HepG2 (cell line): ENCODE measurements around the gene GRM7.

Experiments
- CEBPB ChIP-seq: IDR thresholded peaks from 2 replicates; pipeline ENCODE4 v1.6.1; 2011; ENCODE audit warnings: low read depth, low read length, improper control_type of control experiment, borderline replicate concordance
- EZH2 ChIP-seq: conservative IDR thresholded peaks from 2 replicates; pipeline ENCODE4 v1.6.1; 2012; ENCODE audit warnings: mild to moderate bottlenecking, low read depth, low read length, moderate library complexity
- LCORL ChIP-seq, 2 experiments: fragments of 450-650 bp in 1 of 2; sonication (generic) in 1 of 2; formaldehyde crosslinking in 1 of 2; IDR thresholded peaks; 2 replicates each; pipeline versions ENCODE4 v1.5.0 to v1.6.1; 2017 to 2020; ENCODE audit warnings: antibody characterized with exemption in 1 of 2, missing genetic modification reagents in 1 of 2
- NKX3-1 ChIP-seq: sonication (generic); formaldehyde crosslinking; IDR thresholded peaks from 2 replicates; pipeline ENCODE4 v1.5.0; 2020; ENCODE audit warnings: missing genetic modification reagents
- PHB2 ChIP-seq: fragments of 450-650 bp; IDR thresholded peaks from 2 replicates; pipeline ENCODE4 v1.6.1; 2018; ENCODE audit not compliant: partially characterized antibody
- SAFB2 ChIP-seq: sonication (generic); formaldehyde crosslinking; IDR thresholded peaks from 2 replicates; pipeline ENCODE4 v1.5.1; 2020; ENCODE audit warnings: missing genetic modification reagents, low read depth, mild to moderate bottlenecking, borderline replicate concordance
- SMC3 ChIP-seq: IDR thresholded peaks from 2 replicates; pipeline ENCODE4 v1.6.1; 2011; ENCODE audit warnings: low read length, improper control_type of control experiment
- ZNF205 ChIP-seq: IDR thresholded peaks from 2 replicates; pipeline ENCODE4 v1.6.1; 2018; ENCODE audit warnings: missing biosample characterization, missing genetic modification reagents
- ZNF292 ChIP-seq: sonication (generic); formaldehyde crosslinking; IDR thresholded peaks from 2 replicates; pipeline ENCODE4 v1.8.1; 2022; ENCODE audit warnings: mild to moderate bottlenecking, low read depth, missing genetic modification reagents, borderline replicate concordance
- ZNF841 ChIP-seq: sonication (generic); formaldehyde crosslinking; IDR thresholded peaks from 2 replicates; pipeline ENCODE4 v1.8.1; 2023; ENCODE audit warnings: missing genetic modification reagents, borderline replicate concordance
- TF ChIP-seq, protein P1 (sequence below): sonication (generic); formaldehyde crosslinking; IDR thresholded peaks from 2 replicates; pipeline ENCODE4 v1.5.0; 2020; ENCODE audit warnings: missing genetic modification reagents
- TF ChIP-seq, protein P2 (sequence below): sonication (generic); formaldehyde crosslinking; IDR thresholded peaks from 2 replicates; pipeline ENCODE4 v1.5.0; 2020; ENCODE audit warnings: mild to moderate bottlenecking, missing genetic modification reagents, moderate library complexity
- TF ChIP-seq, protein P3 (sequence below): IDR thresholded peaks from 2 replicates; pipeline ENCODE4 v1.6.1; 2012; ENCODE audit warnings: inconsistent platforms
- TF ChIP-seq, protein P4 (sequence below): sonication (generic); formaldehyde crosslinking; IDR thresholded peaks from 2 replicates; pipeline ENCODE4 v1.5.0; 2020; ENCODE audit warnings: mild to moderate bottlenecking, missing genetic modification reagents, borderline replicate concordance

DNA sequence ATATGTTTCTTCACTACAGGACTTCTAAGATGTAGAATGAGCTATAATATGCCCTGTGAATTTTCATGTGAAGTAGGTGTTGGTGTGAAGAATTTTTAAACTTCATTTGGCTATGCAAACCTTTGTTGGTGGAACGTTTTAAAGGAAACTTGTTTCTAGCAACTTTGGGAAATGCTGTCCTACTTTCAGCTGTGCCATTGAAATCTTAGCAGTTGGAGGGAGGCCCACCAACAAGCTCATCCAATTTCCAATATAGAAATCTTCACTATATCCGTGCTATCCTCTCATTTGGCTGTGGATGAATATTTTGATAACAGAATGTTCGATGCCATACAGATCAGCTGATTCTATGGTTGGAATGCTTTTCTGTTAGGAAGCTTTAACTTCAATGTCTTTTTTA is 51.3 kb downstream of the GRM7 start:
- TF ChIP-seq, protein P1, sequence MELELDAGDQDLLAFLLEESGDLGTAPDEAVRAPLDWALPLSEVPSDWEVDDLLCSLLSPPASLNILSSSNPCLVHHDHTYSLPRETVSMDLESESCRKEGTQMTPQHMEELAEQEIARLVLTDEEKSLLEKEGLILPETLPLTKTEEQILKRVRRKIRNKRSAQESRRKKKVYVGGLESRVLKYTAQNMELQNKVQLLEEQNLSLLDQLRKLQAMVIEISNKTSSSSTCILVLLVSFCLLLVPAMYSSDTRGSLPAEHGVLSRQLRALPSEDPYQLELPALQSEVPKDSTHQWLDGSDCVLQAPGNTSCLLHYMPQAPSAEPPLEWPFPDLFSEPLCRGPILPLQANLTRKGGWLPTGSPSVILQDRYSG = no peak
- TF ChIP-seq, protein P2, sequence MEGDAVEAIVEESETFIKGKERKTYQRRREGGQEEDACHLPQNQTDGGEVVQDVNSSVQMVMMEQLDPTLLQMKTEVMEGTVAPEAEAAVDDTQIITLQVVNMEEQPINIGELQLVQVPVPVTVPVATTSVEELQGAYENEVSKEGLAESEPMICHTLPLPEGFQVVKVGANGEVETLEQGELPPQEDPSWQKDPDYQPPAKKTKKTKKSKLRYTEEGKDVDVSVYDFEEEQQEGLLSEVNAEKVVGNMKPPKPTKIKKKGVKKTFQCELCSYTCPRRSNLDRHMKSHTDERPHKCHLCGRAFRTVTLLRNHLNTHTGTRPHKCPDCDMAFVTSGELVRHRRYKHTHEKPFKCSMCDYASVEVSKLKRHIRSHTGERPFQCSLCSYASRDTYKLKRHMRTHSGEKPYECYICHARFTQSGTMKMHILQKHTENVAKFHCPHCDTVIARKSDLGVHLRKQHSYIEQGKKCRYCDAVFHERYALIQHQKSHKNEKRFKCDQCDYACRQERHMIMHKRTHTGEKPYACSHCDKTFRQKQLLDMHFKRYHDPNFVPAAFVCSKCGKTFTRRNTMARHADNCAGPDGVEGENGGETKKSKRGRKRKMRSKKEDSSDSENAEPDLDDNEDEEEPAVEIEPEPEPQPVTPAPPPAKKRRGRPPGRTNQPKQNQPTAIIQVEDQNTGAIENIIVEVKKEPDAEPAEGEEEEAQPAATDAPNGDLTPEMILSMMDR (CRISPR knock-in tag) = no peak
- TF ChIP-seq PHB2 = no peak
- TF ChIP-seq ZNF841 (CRISPR knock-in tag) = no peak
- no peak for TF ChIP-seq CEBPB
- TF ChIP-seq ZNF205 (CRISPR knock-in tag) = no peak
- TF ChIP-seq EZH2 = no peak
- TF ChIP-seq SAFB2 (CRISPR knock-in tag) = no peak
- TF ChIP-seq, protein P3, sequence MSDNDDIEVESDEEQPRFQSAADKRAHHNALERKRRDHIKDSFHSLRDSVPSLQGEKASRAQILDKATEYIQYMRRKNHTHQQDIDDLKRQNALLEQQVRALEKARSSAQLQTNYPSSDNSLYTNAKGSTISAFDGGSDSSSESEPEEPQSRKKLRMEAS = no peak
- TF ChIP-seq, protein P4, sequence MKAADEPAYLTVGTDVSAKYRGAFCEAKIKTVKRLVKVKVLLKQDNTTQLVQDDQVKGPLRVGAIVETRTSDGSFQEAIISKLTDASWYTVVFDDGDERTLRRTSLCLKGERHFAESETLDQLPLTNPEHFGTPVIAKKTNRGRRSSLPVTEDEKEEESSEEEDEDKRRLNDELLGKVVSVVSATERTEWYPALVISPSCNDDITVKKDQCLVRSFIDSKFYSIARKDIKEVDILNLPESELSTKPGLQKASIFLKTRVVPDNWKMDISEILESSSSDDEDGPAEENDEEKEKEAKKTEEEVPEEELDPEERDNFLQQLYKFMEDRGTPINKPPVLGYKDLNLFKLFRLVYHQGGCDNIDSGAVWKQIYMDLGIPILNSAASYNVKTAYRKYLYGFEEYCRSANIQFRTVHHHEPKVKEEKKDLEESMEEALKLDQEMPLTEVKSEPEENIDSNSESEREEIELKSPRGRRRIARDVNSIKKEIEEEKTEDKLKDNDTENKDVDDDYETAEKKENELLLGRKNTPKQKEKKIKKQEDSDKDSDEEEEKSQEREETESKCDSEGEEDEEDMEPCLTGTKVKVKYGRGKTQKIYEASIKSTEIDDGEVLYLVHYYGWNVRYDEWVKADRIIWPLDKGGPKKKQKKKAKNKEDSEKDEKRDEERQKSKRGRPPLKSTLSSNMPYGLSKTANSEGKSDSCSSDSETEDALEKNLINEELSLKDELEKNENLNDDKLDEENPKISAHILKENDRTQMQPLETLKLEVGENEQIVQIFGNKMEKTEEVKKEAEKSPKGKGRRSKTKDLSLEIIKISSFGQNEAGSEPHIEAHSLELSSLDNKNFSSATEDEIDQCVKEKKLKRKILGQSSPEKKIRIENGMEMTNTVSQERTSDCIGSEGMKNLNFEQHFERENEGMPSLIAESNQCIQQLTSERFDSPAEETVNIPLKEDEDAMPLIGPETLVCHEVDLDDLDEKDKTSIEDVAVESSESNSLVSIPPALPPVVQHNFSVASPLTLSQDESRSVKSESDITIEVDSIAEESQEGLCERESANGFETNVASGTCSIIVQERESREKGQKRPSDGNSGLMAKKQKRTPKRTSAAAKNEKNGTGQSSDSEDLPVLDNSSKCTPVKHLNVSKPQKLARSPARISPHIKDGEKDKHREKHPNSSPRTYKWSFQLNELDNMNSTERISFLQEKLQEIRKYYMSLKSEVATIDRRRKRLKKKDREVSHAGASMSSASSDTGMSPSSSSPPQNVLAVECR (CRISPR knock-in tag) = no peak
- TF ChIP-seq LCORL (IDR thresholded peaks at IDR 0.05) = no peak
- no peak for TF ChIP-seq LCORL (CRISPR knock-in tag; IDR thresholded peaks at IDR 0.05)
- TF ChIP-seq SMC3 = no peak
- no peak for TF ChIP-seq ZNF292 (CRISPR knock-in tag)
- TF ChIP-seq NKX3-1 (CRISPR knock-in tag) = no peak
